ENCODE measurements around the gene UVRAG.

Gene UVRAG

DNA sequence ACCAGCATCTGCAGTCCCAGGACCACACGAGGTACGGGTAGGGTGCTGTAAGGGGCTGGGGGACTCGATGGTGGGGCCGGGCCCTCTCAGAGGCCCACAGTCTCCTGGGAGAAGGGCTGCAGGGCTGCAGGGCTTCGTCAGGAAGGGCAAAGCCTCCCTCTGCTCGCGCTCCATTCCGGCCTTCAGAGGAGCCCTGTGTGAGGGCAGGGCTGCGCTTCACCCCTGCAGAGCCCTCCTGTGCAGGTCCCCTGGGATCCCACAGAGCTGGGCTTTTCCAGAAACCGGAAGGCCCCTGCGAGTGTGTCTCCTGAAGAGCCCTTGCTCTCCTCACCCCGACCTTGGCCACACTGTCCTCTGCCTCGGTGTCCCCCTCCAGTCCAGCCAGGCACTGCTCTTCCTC is 364.1 kb downstream of the UVRAG start:
- no peak for DNase-seq

- no peak for DNase-seq
These were observed 366.4 kb downstream of the UVRAG start for GRCh38 chr11:76181371-76181770.

DNA sequence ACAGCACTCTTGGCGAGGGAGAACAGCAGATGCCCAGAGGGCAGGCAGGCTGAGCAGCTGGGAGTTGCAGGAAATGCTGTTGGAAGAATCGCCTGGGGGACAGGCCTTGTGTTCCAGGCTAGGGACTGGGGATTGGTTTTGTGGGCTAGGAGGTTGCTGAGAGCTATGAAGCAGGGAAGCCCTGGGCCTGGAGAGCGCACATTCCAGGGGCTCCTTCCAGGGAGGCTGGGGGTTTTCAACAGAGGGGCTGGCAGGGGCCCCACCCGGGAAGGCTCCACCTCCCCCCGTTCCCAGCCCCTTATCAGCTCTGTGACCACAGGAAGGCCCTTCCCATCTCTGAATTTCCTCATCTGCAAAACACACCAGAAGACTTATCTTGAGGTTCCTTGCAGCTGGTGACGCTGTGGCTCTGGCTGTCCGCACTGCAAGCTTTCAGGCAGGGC is 369.6 kb downstream of the UVRAG start:
- DNase-seq, result peak; percentile 41

DNA sequence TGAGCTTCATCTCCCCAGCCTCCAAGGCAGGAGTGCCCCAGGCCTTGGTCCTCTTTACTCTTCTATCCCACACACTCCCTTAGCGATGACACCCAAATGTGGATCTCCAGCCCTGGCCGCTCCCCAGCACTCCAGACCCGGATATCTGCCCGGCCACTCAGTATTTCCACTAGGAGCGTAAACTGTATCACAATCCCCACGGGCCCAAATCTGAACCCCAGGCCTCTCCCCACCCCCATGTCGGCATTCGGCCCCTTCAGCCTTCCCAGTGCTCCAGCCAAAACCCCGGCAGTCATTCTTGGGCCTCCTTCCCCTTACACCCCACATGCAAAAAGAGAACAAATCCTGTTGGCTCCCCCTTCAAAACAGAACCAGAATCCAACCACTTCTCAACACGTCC is 370.5 kb downstream of the UVRAG start:
- DNase-seq, result no peak

DNA sequence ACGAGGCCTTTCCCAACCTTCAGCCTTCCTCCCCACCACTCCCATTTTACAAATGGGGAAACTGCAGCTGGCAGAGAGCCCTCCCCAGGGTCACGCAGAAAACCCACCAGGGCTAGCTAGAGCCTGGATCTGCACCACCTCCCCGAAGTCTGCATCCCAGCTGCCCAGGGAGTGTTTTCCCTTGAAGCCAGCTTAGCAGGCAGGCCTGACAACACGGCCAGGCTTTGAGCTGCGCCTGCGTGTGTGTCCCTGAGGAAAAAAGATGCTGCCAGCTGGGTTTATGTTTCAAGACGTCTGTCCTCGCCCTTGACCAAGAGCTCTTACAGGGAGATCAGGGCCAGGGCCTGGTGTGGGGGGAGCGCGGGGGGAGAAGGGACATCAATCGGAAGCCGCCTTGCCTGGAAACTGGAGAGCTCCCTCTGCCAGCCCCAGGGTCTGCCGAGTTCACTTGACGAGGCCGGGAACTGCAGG is 371.0 kb downstream of the UVRAG start:
- DNase-seq, result no peak

- DNase-seq, result no peak
These were observed 371.8 kb downstream of the UVRAG start for GRCh38 chr11:76186776-76187279.

DNA sequence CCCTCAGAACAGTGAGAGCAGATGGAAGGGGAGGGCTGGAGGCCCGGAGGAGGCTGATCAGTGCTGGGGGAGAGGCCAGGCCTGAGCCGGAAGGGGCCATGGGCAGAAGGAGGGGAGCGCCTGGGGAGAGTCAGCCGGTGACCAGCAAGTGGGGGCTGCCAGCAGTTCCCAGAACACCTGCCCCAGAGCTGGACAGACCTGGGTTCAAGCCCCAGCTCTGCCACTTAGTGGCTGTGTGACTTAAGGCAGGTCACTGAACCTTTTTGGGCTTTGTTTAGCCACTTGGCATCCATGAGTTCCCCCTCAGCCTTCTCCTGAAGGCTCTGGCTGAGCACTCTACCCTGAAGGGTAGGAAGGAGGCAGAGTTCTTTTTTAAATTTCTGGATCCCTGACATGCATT is 373.9 kb downstream of the UVRAG start:
- no peak for DNase-seq

DNA sequence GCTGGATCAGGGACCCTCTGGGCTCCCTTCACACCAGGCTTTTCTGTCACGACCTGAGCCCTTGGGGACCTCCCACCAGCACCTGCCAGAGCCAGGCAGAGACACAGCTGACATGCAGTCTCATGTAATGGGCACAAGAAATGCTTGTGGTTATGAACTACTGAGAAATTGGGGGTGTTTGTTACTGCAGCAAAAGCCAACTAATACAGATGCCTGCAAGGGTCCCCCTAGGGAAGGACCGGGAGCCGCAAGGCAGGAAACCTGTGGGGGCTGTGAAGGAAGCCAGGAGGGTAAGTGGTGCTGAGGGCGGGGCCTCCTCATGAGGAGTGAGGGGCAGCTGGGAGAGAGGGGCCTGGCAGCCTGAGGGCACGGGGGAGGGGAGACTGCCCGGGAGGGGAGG is 374.7 kb downstream of the UVRAG start:
- no peak for DNase-seq

DNA sequence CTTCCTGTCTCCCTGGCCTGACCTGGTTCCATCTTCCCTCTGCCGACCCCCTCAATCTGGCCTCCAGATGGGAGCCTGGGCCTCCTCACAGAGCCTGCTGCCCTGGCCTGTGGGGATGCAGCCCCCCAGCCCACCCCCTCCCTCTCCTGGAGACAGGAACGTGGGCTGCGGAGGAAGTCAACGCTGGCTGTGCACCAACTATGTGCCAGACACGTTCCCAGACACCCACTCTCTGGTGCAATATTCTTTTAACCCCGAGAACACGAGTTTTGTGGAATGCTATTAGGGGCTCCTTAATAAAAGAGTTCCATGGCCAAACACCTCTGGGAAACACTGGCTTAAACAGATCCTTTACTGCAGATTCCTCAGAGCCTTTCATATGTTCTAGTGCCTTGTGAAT is 375.4 kb downstream of the UVRAG start:
- no peak for DNase-seq

Data from NCI-H146 (cell line).